Effector CD4-positive, alpha-beta T cell (primary cell): ENCODE measurements around the gene NOC2L.
"Not testable (repeated sequence)": the region's sequence is repeated elsewhere in the genome, so short reads cannot be mapped to it uniquely, and the experiment has no call there.

Source experiments
- DNase-seq: peaks from one replicate; pipeline ENCODE4 v3.0.0-alpha.2; 2020

NOC2L gene

GRCh38 chr1:897951-898350 lies 61.1 kb downstream of the NOC2L start:
- DNase-seq = not testable (repeated sequence)

DNA sequence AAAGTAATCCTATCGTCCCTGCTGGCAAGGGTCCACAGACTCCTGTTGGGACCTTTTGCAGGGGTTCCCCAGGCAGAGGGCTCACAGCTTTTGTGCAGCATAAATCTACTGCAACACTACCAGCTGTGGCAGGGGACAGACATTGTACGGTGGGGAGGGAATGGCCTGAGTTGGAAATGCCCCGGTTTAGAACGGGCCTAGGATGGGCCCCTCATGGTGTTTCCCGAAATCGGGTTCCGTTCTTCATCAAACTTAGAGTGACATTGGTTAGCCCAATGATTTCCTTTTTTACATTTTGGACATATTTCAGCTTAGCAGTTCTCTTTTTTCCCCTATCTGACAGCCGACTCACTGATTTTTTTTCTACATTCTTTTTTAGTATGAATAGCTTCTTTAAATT lies 61.8 kb downstream of the NOC2L start:
- DNase-seq = no peak
